ENCODE measurements around the gene CRADD. TPM values are rescaled to one million over a fixed set of nuclear protein-coding genes. Genes with fewer than 3 reads are reported as not detected.

CRADD gene
- total RNA-seq, 1 donor from 2014 or later: 10.3 TPM

- TF ChIP-seq CTCF (conservative IDR thresholded peaks at IDR 0.05; ENCODE audit: low read depth, low read length): no peak
- no peak overlapping the region for H3K4me3 ChIP-seq (ENCODE audit: low read depth, low read length)
- DNase-seq (ENCODE audit: low read depth): no peak
Measured at GRCh38 chr12:93786656-93787397, 109.7 kb downstream of the CRADD start.

DNA sequence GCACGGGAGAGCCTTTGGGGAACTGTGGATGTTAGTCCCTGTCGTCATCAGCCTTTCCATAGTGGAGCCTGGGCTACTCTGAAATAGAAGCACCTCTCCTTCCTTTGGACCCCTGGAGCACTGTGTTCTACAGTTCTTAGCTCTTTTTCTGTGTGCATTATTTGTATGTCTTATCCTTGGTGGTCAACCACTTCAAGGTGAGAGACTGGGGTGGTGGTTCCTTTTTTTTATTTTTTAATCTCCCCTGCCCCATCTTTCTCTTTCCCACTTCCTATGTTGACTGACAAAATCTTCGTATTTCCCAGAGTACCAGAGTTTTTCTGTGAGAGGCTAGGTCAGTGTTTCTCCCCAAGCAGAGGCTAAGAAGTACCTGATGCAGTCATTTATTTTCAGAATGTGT is 111.7 kb downstream of the CRADD start:
- TF ChIP-seq CTCF (conservative IDR thresholded peaks at IDR 0.05; ENCODE audit: low read depth, low read length): no peak
- no peak overlapping the region for H3K4me3 ChIP-seq (ENCODE audit: low read depth, low read length)
- no peak for DNase-seq (ENCODE audit: low read depth)

GRCh38 chr12:93789767-93790166 is 112.6 kb downstream of the CRADD start:
- no peak overlapping the region for H3K4me3 ChIP-seq (ENCODE audit: low read depth, low read length)
- no peak for DNase-seq (ENCODE audit: low read depth)
- TF ChIP-seq CTCF (conservative IDR thresholded peaks at IDR 0.05; ENCODE audit: low read depth, low read length): no peak

DNA sequence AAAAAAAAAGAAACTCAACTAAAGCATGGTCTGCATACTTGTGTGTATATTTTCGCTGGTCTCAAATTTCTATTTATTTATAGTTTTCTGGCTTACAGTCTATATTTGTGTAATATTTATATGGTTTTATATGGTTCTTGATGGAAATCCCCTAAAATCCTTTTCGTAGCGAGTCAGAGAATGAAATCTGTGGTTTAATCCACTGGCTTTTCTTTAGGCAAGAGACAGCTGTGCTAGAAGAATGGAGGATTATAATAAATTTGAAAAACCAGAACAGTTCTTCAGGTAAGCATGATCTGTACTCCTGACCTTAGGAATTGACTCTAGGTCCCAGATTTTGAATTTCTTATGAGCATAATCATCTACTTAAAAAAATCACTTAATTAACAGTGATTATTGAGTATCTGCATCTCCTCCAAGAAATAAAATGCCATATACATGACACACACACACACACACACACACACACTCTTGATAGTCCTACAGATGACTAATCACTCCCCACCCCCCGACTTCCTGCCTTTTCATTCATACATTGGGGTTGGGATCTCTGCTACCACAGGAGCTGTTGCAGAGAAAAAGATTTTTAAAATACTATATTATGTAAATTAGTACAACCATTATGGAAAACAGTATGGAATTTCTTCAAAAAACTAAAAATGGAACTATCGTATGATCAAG is 113.4 kb downstream of the CRADD start:
- TF ChIP-seq CTCF (conservative IDR thresholded peaks at IDR 0.05; ENCODE audit: low read depth, low read length): no peak
- no peak for DNase-seq (ENCODE audit: low read depth)
- H3K4me3 ChIP-seq (ENCODE audit: low read depth, low read length): no peak overlapping the region

- no peak overlapping the region for H3K4me3 ChIP-seq (ENCODE audit: low read depth, low read length)
- no peak for DNase-seq (ENCODE audit: low read depth)
- TF ChIP-seq CTCF (conservative IDR thresholded peaks at IDR 0.05; ENCODE audit: low read depth, low read length): no peak
Measured at GRCh38 chr12:93793007-93793406, 115.8 kb downstream of the CRADD start.

GRCh38 chr12:93793983-93794382 is 116.8 kb downstream of the CRADD start:
- DNase-seq (ENCODE audit: low read depth): no peak
- TF ChIP-seq CTCF (conservative IDR thresholded peaks at IDR 0.05; ENCODE audit: low read depth, low read length): no peak
- no peak overlapping the region for H3K4me3 ChIP-seq (ENCODE audit: low read depth, low read length)

All from epithelial cell of proximal tubule (primary cell).